HG03354 (cell line): ENCODE data around the gene TMEM135.
"Not testable (repeated sequence)": the region's sequence is repeated elsewhere in the genome, so short reads cannot be mapped to it uniquely, and the experiment has no call there.

Source experiments
- ATAC-seq: cut with Tn5 transposase; IDR thresholded peaks from one replicate; pipeline ENCODE4 v1.9.1; 2021; ENCODE audit warnings: mild to moderate bottlenecking; ENCODE audit not compliant: unreplicated experiment, poor library complexity, severe bottlenecking

The TMEM135 gene

DNA sequence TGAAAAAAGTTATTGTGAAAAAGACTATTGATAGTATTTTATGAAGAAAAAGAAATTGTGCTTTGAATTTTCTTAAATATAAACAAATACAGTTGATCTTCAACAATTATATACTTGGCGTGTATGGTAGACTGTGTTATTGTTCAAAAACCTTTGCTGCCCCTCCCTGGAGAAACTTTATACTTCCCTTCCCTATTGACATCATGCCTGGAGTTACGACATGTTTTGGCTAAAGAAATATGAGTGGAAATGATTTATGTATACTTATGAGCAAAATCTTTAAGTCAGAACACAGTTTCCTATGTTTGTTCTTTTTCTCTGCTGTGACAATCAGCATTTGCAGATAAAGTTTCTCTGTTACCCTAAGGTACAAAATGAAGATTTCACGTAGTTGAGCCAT lies 243.8 kb downstream of the TMEM135 start:
- no peak for ATAC-seq

DNA sequence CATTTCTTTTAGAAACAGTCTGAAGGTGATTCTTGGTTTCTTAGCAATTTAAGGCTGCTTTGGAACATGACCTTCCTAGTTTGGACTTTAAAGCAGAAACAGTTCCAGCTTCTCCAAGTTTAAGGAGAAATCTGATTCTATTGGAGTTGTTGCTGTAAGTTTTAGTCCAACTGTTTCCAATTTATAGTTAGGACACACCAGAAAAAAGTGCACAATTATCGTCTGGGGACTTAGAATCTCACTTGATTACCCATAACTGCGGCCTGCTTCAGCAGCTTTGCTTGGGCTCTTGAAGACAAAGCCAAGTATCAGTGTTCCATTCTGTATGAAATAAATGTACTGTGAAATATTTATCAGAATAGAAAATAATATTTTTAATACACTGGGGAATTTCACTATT lies 246.6 kb downstream of the TMEM135 start:
- ATAC-seq, result no peak

DNA sequence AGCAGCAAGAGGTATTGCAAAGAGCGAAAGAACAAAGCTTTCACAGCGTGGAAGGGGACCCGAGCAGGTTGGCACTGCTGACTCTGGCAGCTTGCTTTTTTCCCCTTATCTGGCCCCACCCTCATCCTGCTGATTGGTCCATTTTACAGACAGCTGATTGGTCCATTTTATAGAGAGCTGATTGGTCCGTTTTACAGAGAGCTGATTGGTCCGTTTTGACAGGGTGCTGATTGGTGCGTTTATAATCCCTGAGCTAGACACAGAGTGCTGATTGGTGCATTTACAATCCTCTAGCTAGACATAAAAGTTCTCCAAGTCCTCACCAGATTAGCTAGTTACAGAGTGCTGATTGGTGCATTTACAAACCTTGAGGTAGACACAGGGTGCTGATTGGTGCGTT lies 247.9 kb downstream of the TMEM135 start:
- not testable (repeated sequence) for ATAC-seq

DNA sequence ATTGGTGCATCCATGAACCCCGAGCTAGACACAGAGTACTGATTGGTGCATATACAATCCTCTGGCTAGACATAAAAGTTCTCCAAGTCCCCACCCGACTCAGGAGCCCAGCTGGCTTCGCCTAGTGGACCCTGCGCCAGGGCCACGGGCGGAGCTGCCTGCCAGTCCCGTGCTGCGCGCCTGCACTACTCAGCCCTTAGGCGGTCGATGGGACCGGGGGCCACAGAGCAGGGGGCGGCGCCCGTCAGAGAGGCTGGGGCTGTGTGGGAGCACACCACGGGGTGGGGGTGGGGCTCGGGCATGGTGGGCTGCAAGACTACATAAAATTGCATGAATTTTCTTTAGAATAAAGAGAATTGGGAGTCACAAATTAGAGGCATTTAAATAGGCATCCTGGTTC lies 248.6 kb downstream of the TMEM135 start:
- ATAC-seq, result no peak

GRCh38 chr11:87290304-87290922 lies 252.7 kb downstream of the TMEM135 start:
- ATAC-seq, result peak; percentile 62

DNA sequence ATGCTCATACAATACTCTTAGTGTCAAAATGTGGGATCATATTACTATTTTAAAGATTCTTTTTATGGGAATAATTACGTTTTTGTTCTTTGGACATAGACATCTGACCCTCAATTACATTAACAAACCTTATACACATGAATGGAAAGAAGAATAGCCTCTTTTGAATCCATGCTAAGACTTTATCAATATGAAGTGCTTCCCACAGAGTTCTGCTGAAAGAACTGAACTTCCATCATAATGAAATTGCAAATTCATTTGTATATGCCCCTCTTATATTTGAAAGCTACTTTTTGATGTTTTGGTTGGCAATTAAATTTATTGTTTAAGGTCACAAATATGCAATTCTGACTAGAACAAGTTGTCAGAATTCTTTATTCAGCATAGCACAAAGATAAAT lies 254.9 kb downstream of the TMEM135 start:
- ATAC-seq, result no peak

- peak; percentile 72 for ATAC-seq
These were observed 257.5 kb downstream of the TMEM135 start for GRCh38 chr11:87295237-87295636.

GRCh38 chr11:87296627-87297026 lies 258.9 kb downstream of the TMEM135 start:
- ATAC-seq, result no peak

DNA sequence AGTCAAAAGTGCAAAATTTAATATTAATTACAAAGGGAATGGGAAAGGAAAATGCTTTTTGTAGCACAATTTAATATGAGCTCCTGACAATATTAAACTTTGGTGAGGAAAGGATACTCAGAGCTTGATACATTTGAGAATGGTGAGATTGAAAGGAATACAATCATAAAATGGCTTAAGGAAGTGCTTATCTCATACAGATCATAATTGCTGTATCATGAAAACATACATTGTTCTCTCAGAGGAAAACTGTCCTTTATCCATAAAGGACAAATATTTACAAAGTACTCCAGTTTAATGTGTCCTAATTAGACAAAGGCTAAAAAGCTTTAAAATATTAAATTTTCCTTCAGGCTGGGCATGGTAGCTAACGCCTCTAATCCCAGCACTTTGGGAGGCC lies 260.4 kb downstream of the TMEM135 start:
- ATAC-seq, result no peak

DNA sequence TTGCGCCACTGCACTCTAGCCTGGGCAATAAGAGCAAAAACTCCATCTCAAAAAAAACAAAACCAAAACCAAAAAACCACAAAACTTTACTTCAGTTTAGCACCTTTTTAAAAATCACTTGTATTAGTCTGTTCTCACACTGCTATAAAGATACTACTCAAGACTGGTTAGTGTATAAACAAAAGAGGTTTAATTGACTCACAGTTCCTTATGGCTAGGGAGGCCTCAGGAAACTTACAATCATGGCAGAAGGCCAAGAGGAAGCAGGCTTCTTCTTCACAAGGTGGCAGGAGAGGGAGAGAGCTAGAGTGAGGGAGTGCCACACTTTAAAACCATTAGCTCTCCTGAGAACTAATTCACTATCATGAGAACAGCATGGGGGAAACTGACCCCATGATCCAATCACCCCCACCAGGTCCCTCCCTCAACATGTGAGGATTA lies 261.3 kb downstream of the TMEM135 start:
- ATAC-seq, result no peak

- peak; percentile 73 for ATAC-seq
These were observed 263.1 kb downstream of the TMEM135 start for GRCh38 chr11:87300640-87301380.

- no peak for ATAC-seq
These were observed 264.2 kb downstream of the TMEM135 start for GRCh38 chr11:87301785-87302540.

- no peak for ATAC-seq
These were observed 266.7 kb downstream of the TMEM135 start for GRCh38 chr11:87304412-87304811.

GRCh38 chr11:87306262-87306851 lies 268.6 kb downstream of the TMEM135 start:
- no peak for ATAC-seq

DNA sequence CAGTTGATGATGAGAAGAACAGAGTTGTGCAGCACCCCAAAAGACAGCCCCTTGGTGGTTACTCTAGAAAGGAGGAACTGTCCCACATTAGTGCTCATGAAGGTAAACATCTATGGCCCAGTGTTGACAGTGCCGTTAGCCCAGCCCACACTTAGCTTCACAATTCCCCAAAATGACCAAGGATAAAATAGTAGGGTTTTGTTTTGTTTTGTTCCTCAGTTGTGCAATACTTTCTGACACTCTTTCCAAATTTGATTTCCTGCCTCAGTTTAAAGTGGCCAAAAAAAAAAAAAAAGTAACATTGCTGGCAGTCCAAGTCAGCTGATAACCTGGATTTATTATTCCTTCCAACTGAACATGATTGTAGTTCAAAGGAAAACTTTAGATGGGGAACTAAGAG lies 269.4 kb downstream of the TMEM135 start:
- ATAC-seq, result no peak

DNA sequence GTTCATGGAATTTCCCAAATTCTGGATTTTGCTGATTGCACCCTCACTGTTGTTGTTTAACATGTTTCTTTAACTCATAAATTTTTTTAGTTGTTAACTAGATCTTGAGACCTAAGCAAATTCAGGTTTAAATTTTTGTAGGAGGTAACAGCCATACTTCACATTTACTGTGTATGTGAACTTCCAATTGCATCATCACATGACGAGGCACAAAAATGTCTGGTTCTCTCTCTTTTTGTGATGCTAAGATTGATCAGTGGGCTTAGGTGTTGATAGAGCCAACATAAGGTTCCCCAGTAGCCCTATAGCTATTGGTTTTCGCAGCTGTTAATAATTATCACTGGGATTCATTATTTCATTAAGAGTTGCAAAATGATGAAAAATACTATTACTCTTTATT lies 277.5 kb downstream of the TMEM135 start:
- ATAC-seq, result no peak

GRCh38 chr11:87316491-87316890 lies 278.8 kb downstream of the TMEM135 start:
- ATAC-seq, result no peak

DNA sequence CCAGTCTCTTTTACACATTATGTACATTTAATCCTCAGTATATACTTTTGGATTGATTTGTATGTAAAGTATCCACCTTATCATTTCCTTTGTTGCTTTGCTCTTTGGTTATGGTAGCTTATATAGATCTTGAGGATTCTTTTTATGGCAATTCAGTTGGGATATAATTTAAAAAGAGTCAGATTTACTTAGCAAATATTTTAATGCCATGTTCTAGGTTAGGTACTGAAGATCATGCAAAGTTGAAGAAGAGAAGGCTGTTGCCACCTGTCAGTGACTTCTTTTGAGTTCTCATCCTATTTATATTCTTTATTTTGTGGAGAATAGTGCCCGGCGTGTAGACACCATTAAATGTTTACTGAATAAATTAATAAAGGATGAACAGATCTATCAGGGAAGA lies 279.7 kb downstream of the TMEM135 start:
- ATAC-seq, result no peak

GRCh38 chr11:87320123-87320522 lies 282.4 kb downstream of the TMEM135 start:
- no peak for ATAC-seq

DNA sequence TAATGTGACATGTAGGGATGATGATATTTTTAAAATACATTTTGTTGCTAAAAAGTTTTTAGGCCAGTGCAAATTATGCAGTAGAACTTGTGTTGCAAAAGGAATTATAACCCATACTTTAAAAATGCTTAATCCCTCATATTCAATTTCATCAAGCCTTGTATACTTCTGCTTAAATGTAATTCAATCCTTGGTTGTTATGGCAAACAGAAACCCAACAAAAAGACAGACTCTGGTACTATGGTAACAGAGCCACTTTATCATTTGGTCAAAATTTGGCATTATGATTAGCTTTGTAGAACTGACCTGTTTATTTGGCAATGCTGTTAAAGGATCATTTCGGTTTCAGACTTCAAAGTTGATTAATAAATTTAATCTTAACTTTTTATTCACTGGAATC lies 284.8 kb downstream of the TMEM135 start:
- ATAC-seq, result no peak
